ENCODE measurements around the gene MAN1A1. TPM values are rescaled to one million over a fixed set of nuclear protein-coding genes. Genes with fewer than 3 reads are reported as not detected.

MAN1A1 gene
- total RNA-seq, 1 experiment from 2014 or later: 6.8 TPM

DNA sequence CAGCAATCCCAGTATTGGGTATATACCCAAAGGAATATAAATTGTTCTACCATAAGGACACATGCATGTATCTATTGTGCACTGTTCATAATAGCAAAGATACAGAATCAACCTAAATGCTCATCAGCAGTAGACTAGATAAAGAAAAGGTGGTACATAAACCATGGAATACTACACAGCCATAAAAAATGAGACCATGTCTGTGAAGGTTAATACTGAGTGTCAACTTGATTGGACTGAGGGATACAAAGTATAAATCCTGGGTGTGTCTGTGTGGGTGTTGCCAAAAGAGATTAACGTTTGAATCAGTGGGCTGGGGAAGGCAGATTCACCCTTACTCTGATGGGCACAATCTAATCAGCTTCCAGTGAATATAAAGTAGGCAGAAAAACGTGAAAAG, 86.9 kb downstream of the MAN1A1 start (continued):
- TF ChIP-seq FOXJ3 (CRISPR knock-in tag; IDR thresholded peaks at IDR 0.05; ENCODE audit: borderline replicate concordance): no peak
- no peak for TF ChIP-seq HMGXB4 (CRISPR knock-in tag; IDR thresholded peaks at IDR 0.05)
- TF ChIP-seq NFYB (CRISPR knock-in tag; conservative IDR thresholded peaks at IDR 0.05; ENCODE audit: low read depth): no peak
- no peak for TF ChIP-seq ZNF532 (CRISPR knock-in tag; IDR thresholded peaks at IDR 0.05; ENCODE audit: borderline replicate concordance)
- no peak for TF ChIP-seq TP53 (CRISPR knock-in tag; IDR thresholded peaks at IDR 0.05)
- TF ChIP-seq ZNF281 (CRISPR knock-in tag; IDR thresholded peaks at IDR 0.05): no peak
- TF ChIP-seq PRDM15 (CRISPR knock-in tag; IDR thresholded peaks at IDR 0.05): no peak

DNA sequence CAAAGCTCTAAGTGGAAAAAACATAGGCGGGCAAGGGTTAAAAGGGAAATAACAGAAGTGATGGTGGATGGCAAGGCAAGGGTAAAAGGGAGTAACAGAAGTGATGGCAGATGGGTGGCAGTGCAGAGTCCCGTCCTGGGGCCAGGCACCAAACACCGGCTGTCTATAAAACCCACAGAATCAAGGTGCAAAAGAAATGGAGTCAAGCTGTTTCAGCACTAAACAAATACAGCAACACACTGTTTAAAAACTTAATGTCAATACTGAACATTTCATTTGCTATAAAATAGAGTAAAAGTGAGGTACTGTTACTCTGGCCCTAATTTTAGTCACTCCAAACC, 87.6 kb downstream of the MAN1A1 start:
- Mint-ChIP-seq H3K9me3 (peaks cover 5% of the 10 kb centered on the region), H3K4me3 (no peak overlapping the region), H3K4me1 (peaks cover 4% of the 10 kb centered on the region; the same call in 1 of the 2 replicates), H3K27me3 (ENCODE audit: low read depth) (no peaks in the 10 kb centered on the region), H3K27ac (no peak overlapping the region), H3K36me3 (no peaks in the 10 kb centered on the region)
- DNase-seq (ENCODE audit: low spot score): no peak
- ChIA-PET POLR2A (no interaction called here), CTCF (no interaction called here)
- TF ChIP-seq NR3C1 (CRISPR knock-in tag; conservative IDR thresholded peaks at IDR 0.05; ENCODE audit: low read depth) (no peak), E2F4 (CRISPR knock-in tag; IDR thresholded peaks at IDR 0.05; ENCODE audit: borderline replicate concordance, low read depth) (no peak)
- ATAC-seq: no peak

GRCh38 chr6:119259027-119259426, 90.5 kb downstream of the MAN1A1 start:
- Mint-ChIP-seq H3K9me3 (peaks cover 5% of the 10 kb centered on the region), H3K27me3 (ENCODE audit: low read depth) (no peaks in the 10 kb centered on the region), H3K36me3 (no peaks in the 10 kb centered on the region), H3K4me3 (no peak overlapping the region), H3K27ac (no peak overlapping the region), H3K4me1 (peaks cover 4% of the 10 kb centered on the region; the same call in 1 of the 2 replicates)
- ATAC-seq (no peak), DNase-seq (ENCODE audit: low spot score) (no peak)
- POLR2A ChIA-PET: no interaction called here
- CTCF ChIA-PET: no interaction called here
- TF ChIP-seq, protein P1, sequence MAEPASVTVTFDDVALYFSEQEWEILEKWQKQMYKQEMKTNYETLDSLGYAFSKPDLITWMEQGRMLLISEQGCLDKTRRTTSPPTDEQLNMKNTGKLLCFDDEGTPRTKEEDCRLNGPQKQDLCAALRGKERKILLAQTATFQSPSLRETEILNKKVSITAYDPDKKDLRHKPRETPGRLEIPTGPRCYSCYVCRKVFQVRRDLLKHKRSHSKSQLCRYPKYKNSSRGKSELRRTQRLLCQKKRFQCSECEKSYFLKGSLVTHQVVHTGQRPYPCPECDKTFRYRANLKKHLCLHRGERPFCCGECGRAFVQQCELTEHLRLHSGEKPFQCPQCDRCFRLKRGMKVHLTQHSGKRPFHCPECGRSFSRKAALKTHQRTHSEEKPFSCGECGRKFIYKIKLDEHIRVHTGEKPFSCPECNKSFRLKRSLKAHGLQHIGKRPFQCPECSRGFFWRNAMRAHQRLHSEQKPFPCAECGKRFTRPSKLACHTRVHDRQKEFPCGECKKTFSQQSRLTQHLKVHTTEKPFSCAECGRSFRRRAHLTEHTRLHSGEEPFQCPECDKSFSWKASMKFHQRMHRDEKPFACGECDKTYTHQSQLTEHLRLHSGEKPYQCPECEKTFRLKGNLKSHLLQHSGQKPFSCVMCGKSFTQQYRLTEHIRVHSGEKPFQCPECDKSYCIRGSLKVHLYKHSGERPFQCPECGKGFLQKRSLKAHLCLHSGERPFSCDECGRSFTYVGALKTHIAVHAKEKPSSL (CRISPR knock-in tag; conservative IDR thresholded peaks at IDR 0.05): no peak
- TF ChIP-seq GABPB1 (CRISPR knock-in tag; IDR thresholded peaks at IDR 0.05): peak; percentile 31; the same call in 1 of the 2 replicates
